Right lobe of liver (tissue), 4 donors: ENCODE measurements around the gene CDKN1C.

ENCODE experiments used
- CTCF ChIP-seq, 4 donors: fragments of 200-600 bp in 3 of 4; fragments of 450-650 bp in 1 of 4; IDR thresholded peaks; one replicate each; pipeline versions ENCODE4 v1.5.1 to v1.8.0; 2016 to 2022; ENCODE audit warnings: antibody characterized with exemption in 4 of 4, mild to moderate bottlenecking in 2 of 4
- POLR2A ChIP-seq: fragments of 450-650 bp; IDR thresholded peaks from one replicate; pipeline ENCODE4 v1.6.1; 2017; ENCODE audit warnings: antibody characterized with exemption, mild to moderate bottlenecking
- donor health status: DM: no; HTN: no; CAD: no.
- donor health status: DM: no; HTN: no; CAD: no.
- donor health status: DM: no; HTN: yes; CAD: no.

- no peak for TF ChIP-seq POLR2A
- no peak for TF ChIP-seq CTCF (IDR thresholded peaks at IDR 0.05)
Observed at GRCh38 chr11:2838676-2839294, 46.8 kb downstream of the CDKN1C start.
